Activated CD4-positive, alpha-beta T cell treated with anti-CD3 and anti-CD28 coated beads for 36 hours (primary cell): ENCODE results near the gene SPRR5. TPM values are rescaled to one million over a fixed set of nuclear protein-coding genes. Genes with fewer than 3 reads are reported as not detected.

ENCODE experiments used
- ATAC-seq: fragments of 200-7000 bp; cut with Tn5 transposase; one replicate; pipeline ENCODE4 v1.10.0; 2021; ENCODE audit warnings: mild to moderate bottlenecking, moderate library complexity
- CTCF ChIA-PET: fragments of 350-600 bp; sonication (Branson Sonifier 250); formaldehyde crosslinking; loops from one replicate; lab custom pipeline; 2021; ENCODE audit warnings: antibody characterized with exemption; lab: Charles Lee
- POLR2A ChIA-PET: fragments of 350-600 bp; sonication (Branson Sonifier 250); formaldehyde crosslinking; loops from one replicate; lab custom pipeline; 2021; ENCODE audit warnings: antibody characterized with exemption, inconsistent platforms; lab: Charles Lee
- DNase-seq: peaks from one replicate; pipeline ENCODE4 v3.0.0-alpha.2; 2020
- H3K27ac Mint-ChIP-seq: one replicate; pipeline ENCODE4 v1.8.0; 2021; ENCODE audit warnings: mixed read lengths
- H3K27me3 Mint-ChIP-seq: one replicate; pipeline ENCODE4 v1.8.0; 2021; ENCODE audit warnings: mixed read lengths
- H3K36me3 Mint-ChIP-seq: one replicate; pipeline ENCODE4 v1.8.0; 2021; ENCODE audit warnings: low read depth, mixed read lengths
- H3K4me1 Mint-ChIP-seq: one replicate; pipeline ENCODE4 v1.8.0; 2021; ENCODE audit warnings: mixed read lengths
- H3K4me3 Mint-ChIP-seq: one replicate; pipeline ENCODE4 v1.8.0; 2021; ENCODE audit warnings: mild to moderate bottlenecking, moderate library complexity, mixed read lengths
- H3K9me3 Mint-ChIP-seq: one replicate; pipeline ENCODE4 v1.8.0; 2021; ENCODE audit warnings: low read depth, mixed read lengths
- intact Hi-C, 2 experiments: fragments of 100-400 bp; cut with DNase I in 1 of 2; cut with micrococcal nuclease in 1 of 2; formaldehyde crosslinking; loops; one replicate each; pipeline versions ENCODE4 v1.14.2 to v1.15.1; 2022 to 2024; cut with DNase I, micrococcal nuclease
- total RNA-seq, 2 experiments: library from RNA; stranded (reverse); gene quantifications; one replicate each; pipeline ENCODE4 v1.2.3, GENCODE V29; 2021

SPRR5 gene
- total RNA-seq, 2 experiments from 2014 or later, result not detected

- no peak for ATAC-seq
- POLR2A ChIA-PET, result no interaction called here
- no peaks in the 10 kb centered on the region for H3K4me1 Mint-ChIP-seq
- intact Hi-C loops, result loop anchor here in 1 of 2 experiments (10.0 kb wide), 1 partner anchor 307 kb away; no protein-coding TSS in a partner anchor
- H3K27ac Mint-ChIP-seq, result no peak overlapping the region
- H3K4me3 Mint-ChIP-seq, result no peak overlapping the region
- H3K27me3 Mint-ChIP-seq, result peaks cover 22% of the 10 kb centered on the region
- H3K9me3 Mint-ChIP-seq, result no peaks in the 10 kb centered on the region
- H3K36me3 Mint-ChIP-seq, result no peaks in the 10 kb centered on the region
- CTCF ChIA-PET, result no interaction called here
- no peak for DNase-seq
Observed at GRCh38 chr1:152917794-152918193, 29.2 kb upstream of the SPRR5 start.

DNA sequence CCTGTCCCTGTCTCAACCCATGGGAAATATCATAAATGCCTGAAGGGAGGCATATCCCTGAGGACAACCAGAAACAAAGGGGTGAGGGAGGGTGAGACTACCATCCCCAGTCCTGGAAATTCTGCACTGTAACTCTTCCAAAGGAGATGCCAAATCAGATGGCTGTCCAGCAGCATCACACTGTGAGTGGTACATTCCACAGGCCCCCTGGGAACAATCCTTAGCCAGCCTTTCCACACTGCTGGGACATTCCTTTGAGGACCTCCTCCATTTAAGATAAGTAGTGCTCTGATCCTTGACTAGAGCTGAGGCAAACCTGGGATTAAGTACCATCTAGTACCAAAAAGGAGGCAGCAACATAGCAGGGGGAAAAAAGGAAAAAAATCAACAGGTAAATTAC lies 27.9 kb upstream of the SPRR5 start:
- no peak for DNase-seq
- no peaks in the 10 kb centered on the region for H3K4me1 Mint-ChIP-seq
- H3K27ac Mint-ChIP-seq, result no peak overlapping the region
- intact Hi-C loops, result loop anchor here in 1 of 2 experiments (10.0 kb wide), 1 partner anchor 306 kb away; no protein-coding TSS in a partner anchor
- H3K9me3 Mint-ChIP-seq, result no peaks in the 10 kb centered on the region
- POLR2A ChIA-PET, result no interaction called here
- H3K27me3 Mint-ChIP-seq, result peaks cover 17% of the 10 kb centered on the region
- ATAC-seq, result no peak
- H3K4me3 Mint-ChIP-seq, result no peak overlapping the region
- CTCF ChIA-PET, result no interaction called here
- no peaks in the 10 kb centered on the region for H3K36me3 Mint-ChIP-seq

- ChIA-PET CTCF (no interaction called here), POLR2A (no interaction called here)
- ATAC-seq (no peak), DNase-seq (no peak)
- Mint-ChIP-seq H3K27ac (no peak overlapping the region), H3K36me3 (no peaks in the 10 kb centered on the region), H3K9me3 (no peaks in the 10 kb centered on the region), H3K4me1 (no peaks in the 10 kb centered on the region), H3K4me3 (no peak overlapping the region), H3K27me3 (peaks cover 22% of the 10 kb centered on the region)
- intact Hi-C loops, result no loop called here
Observed at GRCh38 chr1:152924191-152924590, 22.8 kb upstream of the SPRR5 start.

DNA sequence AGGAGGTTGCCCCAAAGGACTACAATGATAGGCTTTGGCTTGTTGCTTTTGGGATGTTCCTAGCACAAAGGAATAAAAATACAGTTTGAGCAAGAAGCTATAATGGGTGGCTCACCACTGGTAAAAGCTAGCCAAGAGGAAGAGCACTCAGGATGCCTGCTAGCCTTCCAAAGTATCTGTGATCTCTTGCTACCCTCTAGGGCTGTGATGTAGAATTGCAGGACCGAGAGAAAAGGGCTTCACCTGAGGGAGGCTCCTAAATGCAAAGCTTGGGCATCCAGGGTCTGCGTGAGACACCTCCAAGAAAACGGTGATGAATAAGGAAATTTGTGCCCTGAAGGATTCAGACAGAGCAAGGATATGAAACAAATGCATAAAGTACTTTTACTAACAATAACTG lies 20.9 kb upstream of the SPRR5 start:
- Mint-ChIP-seq H3K4me1 (no peaks in the 10 kb centered on the region), H3K36me3 (no peaks in the 10 kb centered on the region), H3K9me3 (no peaks in the 10 kb centered on the region), H3K27ac (no peak overlapping the region), H3K4me3 (no peak overlapping the region), H3K27me3 (peaks cover 24% of the 10 kb centered on the region)
- ATAC-seq, result no peak
- intact Hi-C loops, result loop anchor here in 1 of 2 experiments (2.0 to 5.0 kb wide), 2 partner anchors 55 to 274 kb away; no protein-coding TSS in a partner anchor
- CTCF ChIA-PET, result interaction anchor here (0.7 kb wide), 1 partner anchor 55 kb away, joined by 3 read pairs; no protein-coding TSS in a partner anchor
- no peak for DNase-seq
- POLR2A ChIA-PET, result no interaction called here

- peaks cover 20% of the 10 kb centered on the region for H3K27me3 Mint-ChIP-seq
- H3K36me3 Mint-ChIP-seq, result no peaks in the 10 kb centered on the region
- H3K4me3 Mint-ChIP-seq, result no peak overlapping the region
- no peaks in the 10 kb centered on the region for H3K4me1 Mint-ChIP-seq
- POLR2A ChIA-PET, result no interaction called here
- intact Hi-C loops, result loop anchor here in 1 of 2 experiments (5.0 kb wide), 1 partner anchor 276 kb away; no protein-coding TSS in a partner anchor
- H3K27ac Mint-ChIP-seq, result no peak overlapping the region
- DNase-seq, result no peak
- CTCF ChIA-PET, result no interaction called here
- no peaks in the 10 kb centered on the region for H3K9me3 Mint-ChIP-seq
- ATAC-seq, result no peak
Observed at GRCh38 chr1:152928671-152929070, 18.3 kb upstream of the SPRR5 start.

DNA sequence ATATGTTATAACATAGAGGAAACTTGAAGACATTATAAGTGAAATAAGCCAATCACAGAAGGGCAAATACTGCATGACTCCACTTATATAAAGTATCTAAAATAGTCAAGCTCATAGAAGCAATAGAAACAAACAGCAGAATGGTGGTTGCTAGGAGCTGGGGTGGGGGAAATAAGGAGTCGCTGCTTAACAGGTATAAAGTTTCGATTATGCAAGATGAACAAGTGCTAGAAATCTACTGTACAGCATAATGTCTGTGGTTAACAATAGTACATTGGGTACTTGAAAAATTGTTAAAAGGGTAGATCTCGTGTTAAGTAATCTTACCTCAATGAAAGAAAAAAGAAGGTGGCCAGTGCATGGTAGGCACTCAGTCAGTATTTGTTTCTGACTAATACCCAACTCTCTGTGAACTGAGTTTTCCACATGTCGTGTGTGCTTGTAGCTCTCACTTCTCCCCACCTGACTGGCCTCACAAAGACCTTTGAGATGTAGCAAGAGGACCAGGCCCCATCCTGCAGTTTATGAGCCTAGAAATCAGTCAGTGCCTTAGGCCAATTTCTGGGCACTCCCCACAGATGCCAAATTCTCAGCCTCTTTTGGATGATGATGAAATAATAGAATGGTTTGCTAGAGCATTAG lies 14.7 kb upstream of the SPRR5 start:
- Mint-ChIP-seq H3K36me3 (no peaks in the 10 kb centered on the region), H3K4me3 (no peak overlapping the region), H3K9me3 (no peaks in the 10 kb centered on the region), H3K27ac (no peak overlapping the region), H3K27me3 (peaks cover 19% of the 10 kb centered on the region), H3K4me1 (no peaks in the 10 kb centered on the region)
- no peak for ATAC-seq
- DNase-seq, result no peak
- intact Hi-C loops, result no loop called here
- CTCF ChIA-PET, result interaction anchor here (0.6 kb wide), 1 partner anchor 858 kb away, joined by 3 read pairs; no protein-coding TSS in a partner anchor
- POLR2A ChIA-PET, result no interaction called here

GRCh38 chr1:152933196-152933595 lies 13.8 kb upstream of the SPRR5 start:
- DNase-seq, result no peak
- H3K4me1 Mint-ChIP-seq, result no peaks in the 10 kb centered on the region
- H3K27ac Mint-ChIP-seq, result no peak overlapping the region
- H3K36me3 Mint-ChIP-seq, result no peaks in the 10 kb centered on the region
- CTCF ChIA-PET, result no interaction called here
- intact Hi-C loops, result no loop called here
- no peaks in the 10 kb centered on the region for H3K9me3 Mint-ChIP-seq
- POLR2A ChIA-PET, result no interaction called here
- peaks cover 19% of the 10 kb centered on the region for H3K27me3 Mint-ChIP-seq
- ATAC-seq, result no peak
- H3K4me3 Mint-ChIP-seq, result no peak overlapping the region

GRCh38 chr1:152940614-152941013 lies 6.4 kb upstream of the SPRR5 start:
- Mint-ChIP-seq H3K27me3 (peaks cover 14% of the 10 kb centered on the region), H3K4me3 (no peak overlapping the region), H3K36me3 (no peaks in the 10 kb centered on the region), H3K27ac (no peak overlapping the region), H3K9me3 (no peaks in the 10 kb centered on the region), H3K4me1 (no peaks in the 10 kb centered on the region)
- intact Hi-C loops, result no loop called here
- ChIA-PET POLR2A (no interaction called here), CTCF (no interaction called here)
- ATAC-seq (no peak), DNase-seq (no peak)

DNA sequence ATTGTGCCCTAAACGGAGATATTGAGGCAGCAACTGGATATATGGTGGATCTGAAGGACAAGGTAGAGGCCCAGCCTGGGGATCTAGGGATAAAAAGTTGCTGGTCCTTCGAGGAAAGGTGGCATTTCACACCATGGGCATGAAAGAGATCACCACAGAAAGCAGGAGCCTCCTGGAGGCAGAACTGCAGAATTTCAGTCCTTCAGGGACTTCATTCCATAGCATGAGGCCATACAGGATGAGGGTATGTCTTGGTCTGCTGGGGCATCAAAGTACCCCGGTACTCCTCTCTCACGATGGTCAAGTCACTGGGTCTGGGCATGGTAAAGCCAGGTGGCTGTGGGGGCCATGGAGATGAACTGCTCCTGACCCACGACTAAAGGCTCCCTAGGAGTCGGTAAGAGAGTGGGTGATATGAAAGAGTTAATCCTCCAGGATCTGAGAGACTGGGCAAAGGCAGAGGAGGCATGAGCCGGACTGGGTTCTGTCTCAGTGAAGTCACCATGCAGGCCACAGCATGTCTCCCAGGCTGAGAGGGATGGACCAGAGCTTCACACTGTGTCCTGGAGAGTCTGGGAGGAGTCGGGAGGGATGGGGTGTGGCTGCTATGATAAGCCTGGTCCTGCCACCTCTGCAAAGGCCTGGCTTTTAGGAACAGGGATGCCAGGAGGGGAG lies 5.8 kb upstream of the SPRR5 start:
- ChIA-PET CTCF (no interaction called here), POLR2A (no interaction called here)
- intact Hi-C loops, result no loop called here
- Mint-ChIP-seq H3K9me3 (no peaks in the 10 kb centered on the region), H3K4me3 (no peak overlapping the region), H3K27me3 (peaks cover 16% of the 10 kb centered on the region), H3K36me3 (no peaks in the 10 kb centered on the region), H3K4me1 (no peaks in the 10 kb centered on the region), H3K27ac (no peak overlapping the region)
- ATAC-seq, result no peak
- DNase-seq, result no peak

DNA sequence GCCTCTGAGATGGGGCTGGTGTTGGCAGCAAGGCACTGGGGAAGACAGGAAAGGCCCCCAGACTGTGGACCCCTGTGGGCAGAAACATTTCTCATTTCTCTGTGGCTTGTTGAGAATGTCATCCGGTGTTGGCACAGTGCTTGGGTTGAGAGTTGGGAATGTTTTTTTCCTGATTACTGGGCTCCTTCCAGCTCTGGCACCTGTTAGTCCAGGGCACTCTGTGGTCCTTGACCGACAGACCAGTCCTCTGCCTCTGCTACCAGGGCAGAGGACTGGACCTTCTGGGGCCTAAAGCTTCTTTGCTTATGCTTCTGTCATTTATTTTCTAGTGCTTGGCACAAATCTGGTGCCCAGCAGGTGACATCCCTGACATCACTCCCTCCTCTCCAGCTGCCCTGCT lies 4.8 kb upstream of the SPRR5 start:
- Mint-ChIP-seq H3K36me3 (no peaks in the 10 kb centered on the region), H3K27ac (no peak overlapping the region), H3K4me1 (no peaks in the 10 kb centered on the region), H3K9me3 (no peaks in the 10 kb centered on the region), H3K4me3 (no peak overlapping the region), H3K27me3 (peaks cover 13% of the 10 kb centered on the region)
- ATAC-seq (no peak), DNase-seq (no peak)
- intact Hi-C loops, result no loop called here
- POLR2A ChIA-PET, result no interaction called here
- CTCF ChIA-PET, result no interaction called here

DNA sequence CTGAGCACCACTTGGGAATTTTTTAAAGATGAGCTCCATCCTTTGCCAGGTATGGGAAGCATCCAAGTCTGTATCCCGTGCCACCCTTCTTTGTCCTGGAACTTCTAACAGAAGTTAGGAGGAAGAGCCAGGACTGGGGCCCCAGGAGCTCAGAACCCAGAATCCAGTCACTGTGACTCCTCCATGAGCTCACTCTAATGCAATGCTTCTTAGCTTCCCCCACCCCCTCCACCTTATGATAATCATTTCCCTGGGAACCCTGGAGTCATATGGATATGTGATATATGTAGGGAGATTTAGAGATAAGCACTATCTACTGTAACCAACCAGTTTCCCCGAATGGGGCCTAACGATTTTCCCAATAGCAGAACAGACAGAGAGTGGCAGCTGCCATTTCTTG lies 758 bp upstream of the SPRR5 start:
- H3K27ac Mint-ChIP-seq, result no peak overlapping the region
- H3K4me3 Mint-ChIP-seq, result no peak overlapping the region
- ChIA-PET POLR2A (no interaction called here), CTCF (no interaction called here)
- no peaks in the 10 kb centered on the region for H3K9me3 Mint-ChIP-seq
- peaks cover 7% of the 10 kb centered on the region for H3K27me3 Mint-ChIP-seq
- DNase-seq (no peak), ATAC-seq (no peak)
- H3K4me1 Mint-ChIP-seq, result no peaks in the 10 kb centered on the region
- no peaks in the 10 kb centered on the region for H3K36me3 Mint-ChIP-seq
- intact Hi-C loops, result no loop called here

DNA sequence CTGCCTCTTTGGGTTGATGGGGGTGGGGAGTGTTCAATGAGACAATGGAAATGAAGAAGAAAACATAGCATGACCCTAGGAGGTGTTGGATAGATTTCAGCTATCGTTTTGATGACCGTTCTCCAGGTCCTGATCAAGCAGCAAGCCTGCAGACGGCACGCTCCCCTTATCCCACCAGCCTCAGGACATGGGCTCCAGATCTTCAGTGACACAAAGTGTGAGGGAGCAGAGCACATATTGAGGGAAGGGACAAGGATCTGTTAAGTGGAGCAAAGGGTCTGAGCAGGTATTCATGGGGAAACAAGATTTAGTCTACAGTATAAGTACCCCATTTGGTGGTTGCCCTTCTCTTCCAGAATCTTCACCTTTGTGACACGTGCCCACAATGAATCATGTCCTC lies 4.7 kb downstream of the SPRR5 start:
- no peak overlapping the region for H3K4me3 Mint-ChIP-seq
- H3K27ac Mint-ChIP-seq, result no peak overlapping the region
- no peaks in the 10 kb centered on the region for H3K36me3 Mint-ChIP-seq
- no peaks in the 10 kb centered on the region for H3K4me1 Mint-ChIP-seq
- DNase-seq (no peak), ATAC-seq (no peak)
- CTCF ChIA-PET, result no interaction called here
- POLR2A ChIA-PET, result no interaction called here
- intact Hi-C loops, result no loop called here
- H3K27me3 Mint-ChIP-seq, result peaks cover 12% of the 10 kb centered on the region
- no peaks in the 10 kb centered on the region for H3K9me3 Mint-ChIP-seq
